SU-DHL-6 (cell line): ENCODE data around the gene UBE2J2.

Experiments
- H2AFZ ChIP-seq: fragments of 200-600 bp; sonication (generic); 2 replicates; pipeline ENCODE4 v1.6.1; 2014; ENCODE audit warnings: low read depth, mild to moderate bottlenecking, moderate library complexity, mixed read lengths, antibody characterized with exemption, low read length; ENCODE audit not compliant: severe bottlenecking
- H3F3A ChIP-seq: fragments of 200-600 bp; shearing (Covaris generic); 2 replicates; pipeline ENCODE4 v1.6.0; 2016; ENCODE audit warnings: antibody characterized with exemption, mild to moderate bottlenecking; ENCODE audit not compliant: insufficient read depth
- H3K27ac ChIP-seq: fragments of 200-600 bp; sonication (generic); 2 replicates; pipeline ENCODE4 v1.5.1; 2016; ENCODE audit warnings: low read depth, mild to moderate bottlenecking, low read length, moderate library complexity, mixed read lengths
- H3K27me3 ChIP-seq: fragments of 200-600 bp; sonication (generic), shearing (Covaris generic); 2 replicates; pipeline ENCODE4 v1.6.0; 2014; ENCODE audit warnings: mild to moderate bottlenecking, low read length
- H3K36me3 ChIP-seq: fragments of 200-600 bp; sonication (generic); 2 replicates; pipeline ENCODE4 v1.6.1; 2014; ENCODE audit warnings: mild to moderate bottlenecking, low read length, mixed read lengths
- H3K4me2 ChIP-seq: fragments of 300-600, 200-600 bp; shearing (Covaris generic), sonication (generic); 2 replicates; pipeline ENCODE4 v1.6.0; 2014; ENCODE audit warnings: low read length, low read depth, mild to moderate bottlenecking; ENCODE audit not compliant: poor library complexity, severe bottlenecking
- H3K4me3 ChIP-seq: fragments of 200-600 bp; sonication (generic); 2 replicates; pipeline ENCODE4 v1.5.1; 2014; ENCODE audit warnings: antibody characterized with exemption, low read length, mild to moderate bottlenecking, mixed read lengths; ENCODE audit not compliant: insufficient read depth, poor library complexity, severe bottlenecking
- H3K79me2 ChIP-seq: fragments of 200-600 bp; sonication (generic); 2 replicates; pipeline ENCODE4 v1.6.1; 2014; ENCODE audit warnings: mild to moderate bottlenecking, low read length, moderate library complexity; ENCODE audit not compliant: insufficient read depth
- H3K9ac ChIP-seq: fragments of 200-600 bp; sonication (generic); 2 replicates; pipeline ENCODE4 v1.7.0; 2014; ENCODE audit warnings: mild to moderate bottlenecking, low read length
- H3K9me2 ChIP-seq: fragments of 200-600 bp; sonication (generic); replicated peaks from 2 replicates; pipeline ENCODE4 v1.6.1; 2014; ENCODE audit warnings: low read length; ENCODE audit not compliant: insufficient read depth
- H3K9me3 ChIP-seq: fragments of 200-600 bp; sonication (generic); 2 replicates; pipeline ENCODE4 v1.6.1; 2014; ENCODE audit warnings: low read length, mixed read lengths; ENCODE audit not compliant: insufficient read depth
- H4K20me1 ChIP-seq: fragments of 200-600 bp; sonication (generic); 2 replicates; pipeline ENCODE4 v1.6.1; 2014; ENCODE audit warnings: low read depth, mild to moderate bottlenecking, antibody characterized with exemption, low read length, moderate library complexity, mixed read lengths
- CTCF ChIP-seq: fragments of 200-600 bp; sonication (generic); IDR thresholded peaks from one replicate; pipeline ENCODE4 v1.5.1; 2017; ENCODE audit warnings: antibody characterized with exemption, mild to moderate bottlenecking, low read length, moderate library complexity; ENCODE audit not compliant: insufficient read depth, poor library complexity, severe bottlenecking
- EZH2phosphoT487 ChIP-seq: fragments of 200-600 bp; sonication (generic), shearing (Covaris generic); conservative IDR thresholded peaks from 2 replicates; pipeline ENCODE4 v1.6.1; 2018; ENCODE audit warnings: mild to moderate bottlenecking, antibody characterized with exemption, low read length, moderate library complexity, mixed read lengths

Gene UBE2J2

GRCh38 chr1:1278620-1279019 is 5.0 kb upstream of the UBE2J2 start:
- TF ChIP-seq CTCF (no peak), EZH2phosphoT487 (no peak)
- H3K9me2 ChIP-seq, result no peaks in the 10 kb centered on the region

GRCh38 chr1:1275836-1276235 is 2.2 kb upstream of the UBE2J2 start:
- H3K79me2 ChIP-seq, result peaks cover 25% of the 10 kb centered on the region
- H3F3A ChIP-seq, result no peaks in the 10 kb centered on the region
- no peak overlapping the region for H3K4me3 ChIP-seq
- H3K4me2 ChIP-seq, result no peak overlapping the region
- no peak overlapping the region for H3K9ac ChIP-seq
- peaks cover 4% of the 10 kb centered on the region; the same call in 1 of the 2 replicates for H4K20me1 ChIP-seq
- no peaks in the 10 kb centered on the region for H3K9me3 ChIP-seq
- H3K27me3 ChIP-seq, result no peaks in the 10 kb centered on the region
- H3K27ac ChIP-seq, result no peak overlapping the region
- no peak overlapping the region for H2AFZ ChIP-seq
- H3K9me2 ChIP-seq, result no peaks in the 10 kb centered on the region
- no peak for TF ChIP-seq EZH2phosphoT487
- no peak for TF ChIP-seq CTCF
- no peaks in the 10 kb centered on the region for H3K36me3 ChIP-seq

More at GRCh38 chr1:1278620-1279019, 5.0 kb upstream of the UBE2J2 start:
- H3K9me3 ChIP-seq, result no peaks in the 10 kb centered on the region
- no peak overlapping the region for H3K27ac ChIP-seq
- H3K9ac ChIP-seq, result no peak overlapping the region
- H3K4me3 ChIP-seq, result no peak overlapping the region
- H3K36me3 ChIP-seq, result no peaks in the 10 kb centered on the region
- no peaks in the 10 kb centered on the region for H3F3A ChIP-seq
- H4K20me1 ChIP-seq, result no peaks in the 10 kb centered on the region
- H3K79me2 ChIP-seq, result no peaks in the 10 kb centered on the region
- no peak overlapping the region for H2AFZ ChIP-seq
- H3K27me3 ChIP-seq, result no peaks in the 10 kb centered on the region
- H3K4me2 ChIP-seq, result no peak overlapping the region

GRCh38 chr1:1274931-1275431 is 1.3 kb upstream of the UBE2J2 start:
- peaks cover 4% of the 10 kb centered on the region; the same call in 1 of the 2 replicates for H4K20me1 ChIP-seq
- peaks cover 33% of the 10 kb centered on the region for H3K79me2 ChIP-seq
- no peak overlapping the region for H3K4me3 ChIP-seq
- H3K27ac ChIP-seq, result no peak overlapping the region
- no peaks in the 10 kb centered on the region for H3F3A ChIP-seq
- peak overlapping the region; percentile 81 for H3K4me2 ChIP-seq
- no peak for TF ChIP-seq CTCF
- TF ChIP-seq EZH2phosphoT487, result no peak
- no peaks in the 10 kb centered on the region for H3K9me2 ChIP-seq
- H3K36me3 ChIP-seq, result no peaks in the 10 kb centered on the region
- no peaks in the 10 kb centered on the region for H3K27me3 ChIP-seq
- no peak overlapping the region for H2AFZ ChIP-seq
- H3K9me3 ChIP-seq, result no peaks in the 10 kb centered on the region
- no peak overlapping the region for H3K9ac ChIP-seq
